Thoracic aorta endothelial cell (primary cell): ENCODE data around the gene HSPA9. TPM values are rescaled to one million over a fixed set of nuclear protein-coding genes. Genes with fewer than 3 reads are reported as not detected.

Source experiments
- small RNA-seq: library from RNA; depleted of rRNA; stranded (forward); fragments of <200 nt; gene quantifications from one replicate; pipeline ENCODE3, GENCODE V24; 2012
- total RNA-seq: library from RNA; depleted of rRNA; stranded (reverse); fragments of >200 nt; gene quantifications from 2 replicates; pipeline ENCODE4 v1.2.3, GENCODE V29; 2012

Gene HSPA9
- total RNA-seq, result 359 and 385 TPM in 2 replicates

DNA sequence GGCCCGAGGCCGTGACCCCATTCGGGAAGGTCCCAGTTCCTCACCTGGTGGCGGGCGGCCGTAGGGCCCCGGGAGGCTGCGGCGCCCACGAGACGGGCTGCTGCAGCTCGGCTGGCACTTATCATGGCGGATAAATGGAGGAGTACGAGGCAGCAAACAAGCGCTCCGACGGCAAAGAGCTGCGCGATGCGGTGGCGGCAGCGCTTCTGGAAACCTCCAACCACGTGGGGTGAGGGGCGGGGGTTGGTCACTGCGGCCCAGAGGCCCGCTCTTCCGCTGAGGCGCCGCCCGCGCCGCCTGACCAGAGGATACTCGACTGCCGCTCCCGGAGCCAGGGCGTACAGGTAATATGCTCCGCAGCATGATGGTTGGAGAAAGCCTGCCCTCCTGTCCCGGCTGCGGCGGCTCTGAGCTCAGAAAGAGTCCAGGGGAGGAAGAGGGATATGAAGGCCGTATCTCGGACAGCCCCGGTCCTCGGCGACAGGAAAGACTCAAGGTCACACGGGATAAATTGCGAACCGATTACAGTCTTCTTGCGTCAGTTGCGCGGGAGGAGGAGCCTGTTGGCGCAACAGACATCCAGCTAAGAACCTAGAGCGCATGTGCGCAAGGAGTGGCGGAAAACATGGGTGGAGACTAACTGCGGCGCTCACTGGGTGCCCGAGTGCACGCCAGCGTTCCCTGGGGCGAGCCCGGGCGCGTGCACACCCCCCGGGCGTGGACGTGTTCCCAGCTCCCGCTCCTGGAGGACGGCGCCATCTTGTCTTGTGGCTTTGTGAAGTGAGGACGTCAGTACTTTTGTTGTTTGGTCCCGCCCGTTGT, at the start of gene HSPA9:
HSPA9 (minus strand) TSS at position 208 of the 822 bp plus-strand sequence; CDS start at position 125, 83 bp downstream.

DNA sequence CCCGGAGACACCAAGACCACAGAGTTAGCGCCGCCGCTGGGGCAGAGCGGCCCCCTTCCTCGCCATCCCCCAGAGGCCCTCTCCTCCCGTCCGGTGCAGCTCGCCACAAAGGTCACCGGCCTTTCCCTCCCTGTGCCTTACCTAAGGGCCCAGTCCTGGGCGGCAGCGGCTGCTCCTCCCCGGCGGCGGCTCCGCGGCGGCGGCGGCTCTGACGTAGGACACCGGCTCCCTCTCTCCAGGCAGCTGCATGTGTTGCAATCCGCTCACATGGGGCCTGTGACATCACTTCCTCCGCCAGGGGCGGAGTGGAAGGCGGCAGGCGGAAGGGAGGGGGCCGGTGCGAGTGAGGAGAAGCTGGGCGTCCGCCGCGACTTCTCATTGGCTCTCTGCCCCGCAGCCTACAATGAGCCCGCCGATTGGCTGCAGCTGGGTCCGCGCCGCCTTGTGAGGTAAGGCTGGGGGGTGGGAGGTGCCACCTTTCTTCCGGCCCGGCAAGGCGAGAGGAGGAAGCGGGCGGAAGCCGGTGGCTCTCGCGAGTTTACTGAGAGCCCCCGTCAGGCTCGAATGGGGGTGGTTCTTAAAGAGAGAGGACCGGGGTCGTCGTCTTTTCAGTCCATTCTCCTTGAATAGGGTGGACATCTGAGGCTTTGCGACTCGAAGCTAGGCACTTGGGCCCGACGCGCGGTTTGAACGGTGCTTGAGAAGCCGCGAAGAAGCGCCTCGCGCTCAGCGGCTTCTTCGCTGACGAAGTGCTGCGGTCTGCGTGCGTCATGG, 32.1 kb downstream of the HSPA9 start, which contains the start of gene ETF1:
ETF1 (minus strand) TSS at position 281 of the 774 bp plus-strand sequence. CDS start 318 bp downstream, outside the sequence.

Small RNA genes lying within 50 kb of the gene (small RNA-seq; reads per million reads assigned to genes)
- 8.7 reads per million, percentile 90 among the genes with 10 or more reads in this experiment for gene RF00154
- not detected for gene RF01210
- 854 reads per million, percentile 99 among the genes with 10 or more reads in this experiment for gene SNORD63

Other genes with a start within 250 kb of the HSPA9 start
- gene CDC25C, start 243.6 kb downstream of the HSPA9 start, total RNA-seq, result 13.0 and 19.0 TPM in 2 replicates
- gene FAM53C, start 237.1 kb downstream of the HSPA9 start, total RNA-seq, result 32.2 and 34.4 TPM in 2 replicates
- 61.6 and 69.0 TPM in 2 replicates for gene KDM3B, start 222.7 kb downstream of the HSPA9 start, total RNA-seq
- 2.8 and 5.6 TPM in 2 replicates for gene REEP2, start 136.3 kb downstream of the HSPA9 start, total RNA-seq
- 0.79 and 0.80 TPM in 2 replicates for gene EGR1, start 109.9 kb downstream of the HSPA9 start, total RNA-seq
- 173 and 181 TPM in 2 replicates for gene ETF1, start 32.2 kb downstream of the HSPA9 start, total RNA-seq
- gene CTNNA1, start 178.0 kb upstream of the HSPA9 start, total RNA-seq, result 497 and 528 TPM in 2 replicates